ENCODE measurements around the gene LPAR3. TPM values are rescaled to one million over a fixed set of nuclear protein-coding genes. Genes with fewer than 3 reads are reported as not detected.

LPAR3 gene
- polyA plus RNA-seq, 2 of the 4 experiments (the other 2 are of a cell fraction): 0.01 to 0.08 TPM

GRCh38 chr1:84861516-84861915 is 31.5 kb downstream of the LPAR3 start:
- ChIA-PET CTCF (interaction anchor here (1.0 to 1.4 kb wide), 2 partner anchors 13 to 17 kb away, joined by 4 to 5 read pairs; no protein-coding TSS in a partner anchor), POLR2A (no interaction called here)
- TF ChIP-seq BCL3 (IDR thresholded peaks at IDR 0.05) (no peak), MAZ (IDR thresholded peaks at IDR 0.05; ENCODE audit: borderline replicate concordance, low read depth, low read length) (no peak), RFX5 (IDR thresholded peaks at IDR 0.05) (no peak), HOXB13 (CRISPR knock-in tag; IDR thresholded peaks at IDR 0.05; ENCODE audit: low read depth) (no peak), KDM5A (IDR thresholded peaks at IDR 0.05) (no peak), CTCF (IDR thresholded peaks at IDR 0.05) (no peak)
- H3K9me3 ChIP-seq: no peaks in the 10 kb centered on the region
- H3K4me3 ChIP-seq: no peak overlapping the region
- ATAC-seq: no peak
- FAIRE-seq: no peak
- no peak overlapping the region for H3K27ac ChIP-seq
- H3K4me2 ChIP-seq: no peak overlapping the region
- DNase-seq (ENCODE audit: low read depth in 1 of 2, low spot score in 1 of 2): no peak
- no peaks in the 10 kb centered on the region for H3K4me1 ChIP-seq
- 0% methylated on average over 1 of the region's 1 CpG for WGBS (ENCODE audit: missing lambda C conversion rate)

- no peak for FAIRE-seq
- 49% methylated on average over 4 of the region's 4 CpGs for WGBS (ENCODE audit: missing lambda C conversion rate)
Observed at GRCh38 chr1:84859866-84860265, 33.1 kb downstream of the LPAR3 start.

GRCh38 chr1:84857906-84858305 is 35.1 kb downstream of the LPAR3 start:
- TF ChIP-seq RNF2 (IDR thresholded peaks at IDR 0.05; ENCODE audit: borderline replicate concordance, low read depth): no peak
- TF ChIP-seq SMC3 (IDR thresholded peaks at IDR 0.05): no peak
- TF ChIP-seq USF2 (IDR thresholded peaks at IDR 0.05): no peak
- no peak for TF ChIP-seq EHF (CRISPR knock-in tag; IDR thresholded peaks at IDR 0.05)
- no peak for TF ChIP-seq ZFP36 (IDR thresholded peaks at IDR 0.05; ENCODE audit: borderline replicate concordance, partially characterized antibody)
- TF ChIP-seq FOSL2 (IDR thresholded peaks at IDR 0.05): no peak
- no peak for TF ChIP-seq FOSL2 (CRISPR knock-in tag; IDR thresholded peaks at IDR 0.05)
- ChIA-PET POLR2A (no interaction called here), CTCF (interaction anchor here (0.7 kb wide), 1 partner anchor 962 kb away, joined by 3 read pairs; no protein-coding TSS in a partner anchor)
- FAIRE-seq (no peak), DNase-seq (ENCODE audit: low read depth in 1 of 2, low spot score in 1 of 2) (no peak), ATAC-seq (no peak)
- no peaks in the 10 kb centered on the region for H3K4me1 ChIP-seq
- H3K9me3 ChIP-seq: no peaks in the 10 kb centered on the region
- no peak overlapping the region for H3K4me3 ChIP-seq
- WGBS (ENCODE audit: missing lambda C conversion rate): 63% methylated on average over 8 of the region's 8 CpGs
- H3K4me2 ChIP-seq: no peak overlapping the region
- no peak overlapping the region for H3K27ac ChIP-seq

More at GRCh38 chr1:84859866-84860265, 33.1 kb downstream of the LPAR3 start:
- ChIA-PET POLR2A (no interaction called here), CTCF (interaction anchor here (1.4 kb wide), 1 partner anchor 19 kb away, joined by 5 read pairs; no protein-coding TSS in a partner anchor)
- no peak overlapping the region for H3K4me3 ChIP-seq
- no peaks in the 10 kb centered on the region for H3K9me3 ChIP-seq
- ATAC-seq (no peak), DNase-seq (ENCODE audit: low read depth in 1 of 2, low spot score in 1 of 2) (no peak)
- TF ChIP-seq GATA3 (IDR thresholded peaks at IDR 0.05; ENCODE audit: borderline replicate concordance): no peak
- TF ChIP-seq PHF8 (IDR thresholded peaks at IDR 0.05; ENCODE audit: borderline replicate concordance, low read depth): no peak
- TF ChIP-seq RAD21 (conservative IDR thresholded peaks at IDR 0.05 in 1 of 2, IDR thresholded peaks at IDR 0.05 in 1 of 2): no peak
- no peak for TF ChIP-seq ESRRA (IDR thresholded peaks at IDR 0.05; ENCODE audit: borderline replicate concordance, low read length)
- no peak for TF ChIP-seq NFE2L2 (conservative IDR thresholded peaks at IDR 0.05; ENCODE audit: low read length)
- no peak for TF ChIP-seq TFCP2L1 (CRISPR knock-in tag; IDR thresholded peaks at IDR 0.05)
- no peak for TF ChIP-seq ATOH8 (CRISPR knock-in tag; IDR thresholded peaks at IDR 0.05; ENCODE audit: low read depth)
- TF ChIP-seq USF2 (IDR thresholded peaks at IDR 0.05): no peak
- no peaks in the 10 kb centered on the region for H3K4me1 ChIP-seq
- H3K4me2 ChIP-seq: no peak overlapping the region
- H3K27ac ChIP-seq: no peak overlapping the region
